Measurements from ENCODE around the gene VMO1.
A peak's percentile ranks its signal among the peaks of the same experiment; 100 is the strongest.

VMO1 gene

GRCh38 chr17:4800462-4801196 lies 14.5 kb upstream of the VMO1 start:
- DNase-seq (ENCODE audit: low read depth in 2 of 2), result no peak

GRCh38 chr17:4796552-4796920 lies 10.4 kb upstream of the VMO1 start:
- no peak for DNase-seq (ENCODE audit: low read depth in 2 of 2)

- DNase-seq (ENCODE audit: low read depth in 2 of 2), result no peak
Measured at GRCh38 chr17:4795168-4795567, 9.0 kb upstream of the VMO1 start.

- no peak for DNase-seq (ENCODE audit: low read depth in 2 of 2)
Measured at GRCh38 chr17:4790705-4791088, 4.5 kb upstream of the VMO1 start.

GRCh38 chr17:4789951-4790704 lies 4.0 kb upstream of the VMO1 start:
- peak; percentile 40 to 45 for DNase-seq (ENCODE audit: low read depth in 2 of 2)

- DNase-seq (ENCODE audit: low read depth in 2 of 2), result no peak
Measured at GRCh38 chr17:4789701-4789950, 3.5 kb upstream of the VMO1 start.

- DNase-seq (ENCODE audit: low read depth in 2 of 2), result no peak
Measured at GRCh38 chr17:4788807-4789700, 2.9 kb upstream of the VMO1 start, which contains the start of gene GLTPD2. TSS of gene GLTPD2 (plus strand) at chr17:4788964. CDS start at chr17:4789012, 48 bp downstream.

- no peak for DNase-seq (ENCODE audit: low read depth in 2 of 2)
Measured at GRCh38 chr17:4788159-4788806, 2.1 kb upstream of the VMO1 start.

- no peak for DNase-seq (ENCODE audit: low read depth in 2 of 2)
Measured at GRCh38 chr17:4786516-4786915, 352 bp upstream of the VMO1 start.

- DNase-seq (ENCODE audit: low read depth in 2 of 2), result no peak
Measured at GRCh38 chr17:4785311-4786105, 656 bp downstream of the VMO1 start.

- DNase-seq (ENCODE audit: low read depth in 2 of 2), result no peak
Measured at GRCh38 chr17:4782652-4783051, 3.5 kb downstream of the VMO1 start.

GRCh38 chr17:4780325-4780955 lies 5.7 kb downstream of the VMO1 start:
- no peak for DNase-seq (ENCODE audit: low read depth in 2 of 2)

- no peak for DNase-seq (ENCODE audit: low read depth in 2 of 2)
Measured at GRCh38 chr17:4777969-4778760, 8.0 kb downstream of the VMO1 start.

- DNase-seq (ENCODE audit: low read depth in 2 of 2), result no peak
Measured at GRCh38 chr17:4772235-4772613, 13.9 kb downstream of the VMO1 start.

GRCh38 chr17:4771519-4772234 lies 14.5 kb downstream of the VMO1 start, which contains the start of gene TM4SF5:
TSS of gene TM4SF5 (plus strand) at chr17:4771886. CDS start at chr17:4771923, 37 bp downstream.
- DNase-seq (ENCODE audit: low read depth in 2 of 2), result no peak

- DNase-seq (ENCODE audit: low read depth in 2 of 2), result no peak
Measured at GRCh38 chr17:4769628-4770027, 16.5 kb downstream of the VMO1 start.

- DNase-seq (ENCODE audit: low read depth in 2 of 2), result no peak
Measured at GRCh38 chr17:4768298-4768697, 17.9 kb downstream of the VMO1 start.

- no peak for DNase-seq (ENCODE audit: low read depth in 2 of 2)
Measured at GRCh38 chr17:4766723-4767122, 19.4 kb downstream of the VMO1 start.

- DNase-seq (ENCODE audit: low read depth in 2 of 2), result no peak
Measured at GRCh38 chr17:4766201-4766600, 20.0 kb downstream of the VMO1 start.
